ENCODE data around the gene CHRNB1. TPM values are rescaled to one million over a fixed set of nuclear protein-coding genes. Genes with fewer than 3 reads are reported as not detected.

Gene CHRNB1
- total RNA-seq, 4 donors from 2014 or later, result 6.5 to 16.0 (median 13.5) TPM

DNA sequence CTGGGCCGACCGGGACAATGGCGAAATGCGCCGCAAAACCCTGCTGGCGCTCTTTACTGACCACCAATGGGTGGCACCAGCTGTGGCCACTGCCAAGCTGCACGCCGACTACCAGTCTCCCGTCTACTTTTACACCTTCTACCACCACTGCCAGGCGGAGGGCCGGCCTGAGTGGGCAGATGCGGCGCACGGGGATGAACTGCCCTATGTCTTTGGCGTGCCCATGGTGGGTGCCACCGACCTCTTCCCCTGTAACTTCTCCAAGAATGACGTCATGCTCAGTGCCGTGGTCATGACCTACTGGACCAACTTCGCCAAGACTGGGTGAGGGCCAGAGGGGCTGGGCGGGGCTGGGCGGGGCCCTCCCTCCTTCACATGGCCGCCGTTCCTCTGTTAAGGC is 29.1 kb upstream of the CHRNB1 start:
- Histone ChIP-seq H3K4me3 (no peak overlapping the region), H3K27ac (peak overlapping the region in 1 of 4 donors; percentile 6), H3K4me1 (peaks cover 0 to 10% (median 0%) of the 10 kb centered on the region in 4 donors), H3K27me3 (no peaks in the 10 kb centered on the region), H3K36me3 (peaks cover 0 to 57% (median 0%) of the 10 kb centered on the region in 3 donors), H3K9me3 (no peaks in the 10 kb centered on the region)
- no peak for TF ChIP-seq POLR2A (IDR thresholded peaks at IDR 0.05)
- TF ChIP-seq EP300 (IDR thresholded peaks at IDR 0.05), result no peak
- TF ChIP-seq, protein P1, sequence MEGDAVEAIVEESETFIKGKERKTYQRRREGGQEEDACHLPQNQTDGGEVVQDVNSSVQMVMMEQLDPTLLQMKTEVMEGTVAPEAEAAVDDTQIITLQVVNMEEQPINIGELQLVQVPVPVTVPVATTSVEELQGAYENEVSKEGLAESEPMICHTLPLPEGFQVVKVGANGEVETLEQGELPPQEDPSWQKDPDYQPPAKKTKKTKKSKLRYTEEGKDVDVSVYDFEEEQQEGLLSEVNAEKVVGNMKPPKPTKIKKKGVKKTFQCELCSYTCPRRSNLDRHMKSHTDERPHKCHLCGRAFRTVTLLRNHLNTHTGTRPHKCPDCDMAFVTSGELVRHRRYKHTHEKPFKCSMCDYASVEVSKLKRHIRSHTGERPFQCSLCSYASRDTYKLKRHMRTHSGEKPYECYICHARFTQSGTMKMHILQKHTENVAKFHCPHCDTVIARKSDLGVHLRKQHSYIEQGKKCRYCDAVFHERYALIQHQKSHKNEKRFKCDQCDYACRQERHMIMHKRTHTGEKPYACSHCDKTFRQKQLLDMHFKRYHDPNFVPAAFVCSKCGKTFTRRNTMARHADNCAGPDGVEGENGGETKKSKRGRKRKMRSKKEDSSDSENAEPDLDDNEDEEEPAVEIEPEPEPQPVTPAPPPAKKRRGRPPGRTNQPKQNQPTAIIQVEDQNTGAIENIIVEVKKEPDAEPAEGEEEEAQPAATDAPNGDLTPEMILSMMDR (IDR thresholded peaks at IDR 0.05), result no peak
- DNase-seq (ENCODE audit: low spot score in 2 of 2), result no peak
- 81 to 85% methylated on average over 19 to 22 of the region's 23 CpGs for WGBS, 2 donors

DNA sequence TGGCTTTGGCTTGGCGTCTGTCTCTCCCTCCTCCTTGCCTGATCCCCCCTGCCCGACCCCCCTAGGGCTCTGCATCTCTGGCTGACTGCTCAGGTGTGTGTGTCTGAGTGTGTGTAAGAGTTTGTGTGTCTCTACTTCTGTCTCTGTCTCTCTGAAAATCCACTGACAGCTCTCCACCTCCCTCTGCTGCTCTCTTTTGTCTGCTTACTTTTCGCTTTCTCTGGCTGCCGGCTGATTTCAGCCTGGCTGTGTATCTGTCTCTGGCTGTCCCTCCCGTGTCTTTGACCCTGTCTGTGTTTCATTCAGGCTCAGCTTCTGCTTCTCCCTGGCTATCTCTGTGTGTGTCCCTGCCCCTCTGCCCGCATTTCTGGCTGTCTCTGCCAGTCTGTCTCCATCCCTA is 28.5 kb upstream of the CHRNB1 start:
- H3K27ac ChIP-seq, result peak overlapping the region in 1 of 4 donors; percentile 6
- H3K4me3 ChIP-seq, result no peak overlapping the region
- no peaks in the 10 kb centered on the region for H3K27me3 ChIP-seq
- H3K4me1 ChIP-seq, result peaks cover 0 to 10% (median 0%) of the 10 kb centered on the region in 4 donors
- H3K9me3 ChIP-seq, result no peaks in the 10 kb centered on the region
- peaks cover 0 to 51% (median 0%) of the 10 kb centered on the region in 3 donors for H3K36me3 ChIP-seq
- no peak for DNase-seq (ENCODE audit: low spot score in 2 of 2)
- WGBS, 2 donors, result 68 to 81% methylated on average over 6 of the region's 6 CpGs
- TF ChIP-seq EP300 (IDR thresholded peaks at IDR 0.05) (no peak), POLR2A (IDR thresholded peaks at IDR 0.05) (no peak)
- TF ChIP-seq, protein P1 (IDR thresholded peaks at IDR 0.05), result no peak

DNA sequence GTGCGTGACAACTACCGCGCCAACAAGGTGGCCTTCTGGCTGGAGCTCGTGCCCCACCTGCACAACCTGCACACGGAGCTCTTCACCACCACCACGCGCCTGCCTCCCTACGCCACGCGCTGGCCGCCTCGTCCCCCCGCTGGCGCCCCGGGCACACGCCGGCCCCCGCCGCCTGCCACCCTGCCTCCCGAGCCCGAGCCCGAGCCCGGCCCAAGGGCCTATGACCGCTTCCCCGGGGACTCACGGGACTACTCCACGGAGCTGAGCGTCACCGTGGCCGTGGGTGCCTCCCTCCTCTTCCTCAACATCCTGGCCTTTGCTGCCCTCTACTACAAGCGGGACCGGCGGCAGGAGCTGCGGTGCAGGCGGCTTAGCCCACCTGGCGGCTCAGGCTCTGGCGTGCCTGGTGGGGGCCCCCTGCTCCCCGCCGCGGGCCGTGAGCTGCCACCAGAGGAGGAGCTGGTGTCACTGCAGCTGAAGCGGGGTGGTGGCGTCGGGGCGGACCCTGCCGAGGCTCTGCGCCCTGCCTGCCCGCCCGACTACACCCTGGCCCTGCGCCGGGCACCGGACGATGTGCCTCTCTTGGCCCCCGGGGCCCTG is 27.7 kb upstream of the CHRNB1 start:
- 91 to 92% methylated on average over 45 to 50 of the region's 54 CpGs for WGBS, 2 donors
- Histone ChIP-seq H3K9me3 (no peaks in the 10 kb centered on the region), H3K36me3 (peaks cover 0 to 48% (median 0%) of the 10 kb centered on the region in 3 donors), H3K4me1 (peaks cover 0 to 10% (median 0%) of the 10 kb centered on the region in 4 donors), H3K27ac (no peak overlapping the region), H3K4me3 (no peak overlapping the region), H3K27me3 (no peaks in the 10 kb centered on the region)
- DNase-seq (ENCODE audit: low spot score in 2 of 2), result no peak
- TF ChIP-seq EP300 (IDR thresholded peaks at IDR 0.05) (no peak), POLR2A (IDR thresholded peaks at IDR 0.05) (no peak)
- TF ChIP-seq, protein P1 (IDR thresholded peaks at IDR 0.05), result no peak

DNA sequence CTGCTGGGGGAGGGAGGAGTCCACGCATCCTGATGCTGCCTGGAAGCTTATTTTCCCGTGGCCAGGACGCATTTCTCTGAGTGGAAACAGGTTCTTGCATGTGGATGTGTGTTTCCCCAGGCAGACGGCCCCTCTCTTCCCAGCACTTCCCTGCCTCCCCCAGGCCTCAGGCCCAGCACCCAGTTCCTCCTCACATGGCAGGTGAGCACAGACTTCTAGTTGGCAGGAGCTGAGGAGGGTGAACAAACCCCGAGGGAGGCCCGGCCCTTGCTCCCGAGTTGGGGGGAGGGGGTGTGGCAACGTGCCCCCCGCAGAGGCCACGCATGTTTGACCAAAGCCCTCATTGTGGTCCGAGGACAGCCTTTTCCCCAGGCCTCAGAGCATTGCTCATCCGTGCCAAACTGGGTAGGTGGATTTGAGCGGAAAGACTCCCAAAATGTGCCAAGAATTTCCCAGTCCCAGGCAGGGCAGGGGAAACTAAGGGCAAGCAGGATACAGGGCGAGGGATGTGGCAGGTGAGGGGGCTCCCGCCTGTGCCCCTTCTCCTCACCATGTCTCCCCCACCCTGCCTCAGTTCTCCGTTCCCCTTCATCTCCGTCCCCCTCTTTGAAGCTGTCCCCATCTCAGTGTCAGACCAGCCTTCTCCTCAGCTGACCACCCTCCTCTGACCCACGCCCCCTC is 26.2 kb upstream of the CHRNB1 start:
- H3K4me1 ChIP-seq, result peaks cover 0 to 2% (median 0%) of the 10 kb centered on the region in 4 donors
- H3K27ac ChIP-seq, result no peak overlapping the region
- peaks cover 0 to 48% (median 0%) of the 10 kb centered on the region in 3 donors for H3K36me3 ChIP-seq
- no peak overlapping the region for H3K4me3 ChIP-seq
- 61 to 63% methylated on average over 14 to 18 of the region's 18 CpGs for whole genome bisulfite sequencing, 2 donors
- DNase-seq (ENCODE audit: low spot score in 2 of 2), result no peak
- H3K9me3 ChIP-seq, result no peaks in the 10 kb centered on the region
- TF ChIP-seq POLR2A (IDR thresholded peaks at IDR 0.05) (no peak), EP300 (IDR thresholded peaks at IDR 0.05) (no peak)
- TF ChIP-seq, protein P1 (IDR thresholded peaks at IDR 0.05), result no peak
- no peaks in the 10 kb centered on the region for H3K27me3 ChIP-seq

All from tibial nerve (tissue), 4 donors.